VCaP (cell line): ENCODE results near the gene NYAP1.

Experiments
- H3K27ac ChIP-seq: fragments of 450-650 bp; 2 replicates; pipeline ENCODE4 v1.5.1; 2017
- TF ChIP-seq, protein P1 (sequence below): fragments of 450-650 bp; conservative IDR thresholded peaks from 2 replicates; pipeline ENCODE4 v1.5.1; 2017; ENCODE audit warnings: mild to moderate bottlenecking, moderate library complexity

Gene NYAP1

DNA sequence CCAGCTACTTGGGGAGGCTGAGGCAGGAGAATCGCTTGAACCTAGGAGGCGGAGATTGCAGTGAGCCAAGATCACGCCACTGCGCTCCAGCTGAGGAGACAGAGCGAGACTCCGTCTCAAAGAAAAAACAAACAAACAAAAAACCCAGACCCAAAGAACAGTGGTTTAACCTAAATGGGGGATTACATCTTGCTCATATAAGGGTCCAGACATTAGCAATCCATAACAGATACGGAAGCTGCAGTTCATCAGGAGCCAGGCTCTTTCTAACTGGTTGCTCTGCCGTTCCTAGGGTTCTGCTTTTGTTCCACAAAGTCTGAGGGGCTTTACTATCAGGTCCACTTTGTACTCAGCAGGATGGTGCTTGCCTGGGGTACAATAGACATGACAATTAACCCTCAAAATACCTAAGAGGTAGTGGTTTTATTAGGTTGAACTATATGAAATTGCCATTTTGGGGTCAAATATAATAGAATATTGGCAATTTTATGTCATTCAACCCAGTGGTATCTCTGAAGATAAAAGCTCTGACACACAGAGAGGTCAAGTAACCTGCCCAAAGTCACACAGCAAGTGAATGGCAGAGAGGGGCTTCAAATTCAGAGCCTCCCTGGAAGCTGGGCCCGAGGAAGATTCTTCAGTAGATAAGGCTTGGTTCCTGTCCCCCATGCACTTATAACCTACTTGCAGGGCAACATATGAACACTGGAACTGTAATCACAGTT, 21.3 kb downstream of the NYAP1 start:
- TF ChIP-seq, protein P1, sequence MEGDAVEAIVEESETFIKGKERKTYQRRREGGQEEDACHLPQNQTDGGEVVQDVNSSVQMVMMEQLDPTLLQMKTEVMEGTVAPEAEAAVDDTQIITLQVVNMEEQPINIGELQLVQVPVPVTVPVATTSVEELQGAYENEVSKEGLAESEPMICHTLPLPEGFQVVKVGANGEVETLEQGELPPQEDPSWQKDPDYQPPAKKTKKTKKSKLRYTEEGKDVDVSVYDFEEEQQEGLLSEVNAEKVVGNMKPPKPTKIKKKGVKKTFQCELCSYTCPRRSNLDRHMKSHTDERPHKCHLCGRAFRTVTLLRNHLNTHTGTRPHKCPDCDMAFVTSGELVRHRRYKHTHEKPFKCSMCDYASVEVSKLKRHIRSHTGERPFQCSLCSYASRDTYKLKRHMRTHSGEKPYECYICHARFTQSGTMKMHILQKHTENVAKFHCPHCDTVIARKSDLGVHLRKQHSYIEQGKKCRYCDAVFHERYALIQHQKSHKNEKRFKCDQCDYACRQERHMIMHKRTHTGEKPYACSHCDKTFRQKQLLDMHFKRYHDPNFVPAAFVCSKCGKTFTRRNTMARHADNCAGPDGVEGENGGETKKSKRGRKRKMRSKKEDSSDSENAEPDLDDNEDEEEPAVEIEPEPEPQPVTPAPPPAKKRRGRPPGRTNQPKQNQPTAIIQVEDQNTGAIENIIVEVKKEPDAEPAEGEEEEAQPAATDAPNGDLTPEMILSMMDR, result no peak
- H3K27ac ChIP-seq, result no peak overlapping the region

- no peak overlapping the region for H3K27ac ChIP-seq
- TF ChIP-seq, protein P1, result no peak
Measured at GRCh38 chr7:100506356-100506923, 22.7 kb downstream of the NYAP1 start.

- no peak overlapping the region for H3K27ac ChIP-seq
- TF ChIP-seq, protein P1, result no peak
Measured at GRCh38 chr7:100509231-100509630, 25.5 kb downstream of the NYAP1 start.

DNA sequence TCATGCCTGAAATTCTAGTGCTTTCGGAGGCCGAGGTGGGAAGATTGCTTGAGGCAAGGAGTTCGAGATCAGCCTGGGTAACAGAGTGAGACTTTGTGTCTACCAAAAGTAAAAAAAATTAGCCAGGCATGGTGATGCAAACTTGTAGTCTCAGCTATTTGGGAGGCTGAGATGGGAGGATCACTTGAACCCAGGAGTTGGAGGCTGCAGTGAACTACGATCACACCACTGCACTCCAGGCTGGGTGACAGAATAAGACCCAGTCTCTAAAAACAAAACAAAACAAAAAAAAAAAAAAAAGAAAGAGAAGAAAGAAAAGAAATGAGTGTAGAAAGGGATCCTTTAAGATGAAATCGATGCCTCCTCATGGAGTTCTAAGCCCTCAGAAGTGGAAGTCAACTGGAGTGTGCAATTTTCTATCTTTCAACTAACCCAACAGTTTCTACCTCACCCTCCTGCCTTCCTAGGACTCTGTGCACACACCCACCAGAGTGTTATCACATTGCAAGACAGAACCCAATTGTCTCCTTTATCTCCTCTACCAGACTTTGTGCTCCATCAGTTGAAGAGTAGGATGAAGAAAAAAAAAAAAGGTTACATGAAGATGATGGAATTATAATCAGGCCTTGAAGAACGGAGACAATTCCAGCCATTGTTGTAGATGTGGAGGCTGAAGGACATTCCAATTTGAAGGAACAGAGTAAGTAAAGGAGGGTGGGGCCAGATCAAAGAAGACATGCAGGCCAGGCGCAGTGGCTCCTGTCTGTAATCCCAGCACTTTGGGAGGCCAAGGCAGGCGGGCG, 26.9 kb downstream of the NYAP1 start:
- no peak overlapping the region for H3K27ac ChIP-seq

DNA sequence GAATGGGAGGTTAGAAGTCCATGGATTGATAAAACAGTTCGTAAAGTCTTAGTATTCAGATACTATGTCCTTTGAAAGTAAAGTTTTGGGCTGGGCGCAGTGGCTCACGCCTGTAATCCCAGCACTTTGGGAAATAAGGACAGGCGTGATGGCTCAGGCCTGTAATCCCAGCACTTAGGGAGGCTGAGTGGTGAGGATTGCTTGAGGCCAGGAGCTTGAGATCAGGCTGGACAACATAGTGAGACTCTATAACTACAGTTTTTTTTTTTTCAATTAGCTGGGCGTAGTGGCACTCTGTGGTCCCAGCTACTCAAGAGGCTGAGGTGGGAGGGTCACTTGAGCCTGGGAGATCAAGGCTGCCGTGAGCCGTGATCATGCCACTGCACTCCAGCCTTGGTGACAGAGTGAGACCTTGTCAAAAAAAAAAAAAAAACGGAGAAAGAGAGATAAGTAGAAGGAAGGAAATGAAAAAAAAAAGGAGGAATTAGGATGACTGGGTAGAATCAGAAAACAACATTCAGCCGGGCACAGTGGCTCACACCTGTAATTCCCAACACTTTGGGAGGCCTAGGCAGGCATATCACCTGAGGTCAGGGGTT, 29.6 kb downstream of the NYAP1 start:
- H3K27ac ChIP-seq, result no peak overlapping the region
- TF ChIP-seq, protein P1, result no peak

More for the DNA sequence above, 26.9 kb downstream of the NYAP1 start:
- TF ChIP-seq, protein P1, result no peak

- no peak overlapping the region for H3K27ac ChIP-seq
Measured at GRCh38 chr7:100515072-100515532, 31.4 kb downstream of the NYAP1 start.

More at GRCh38 chr7:100515072-100515532, 31.4 kb downstream of the NYAP1 start:
- TF ChIP-seq, protein P1, result no peak
